GM21390 (cell line): Measurements from ENCODE around the gene PPP1R37.

Source experiments
- ATAC-seq: cut with Tn5 transposase; IDR thresholded peaks from one replicate; pipeline ENCODE4 v1.9.1; 2021; ENCODE audit not compliant: unreplicated experiment

The PPP1R37 gene, protein sequence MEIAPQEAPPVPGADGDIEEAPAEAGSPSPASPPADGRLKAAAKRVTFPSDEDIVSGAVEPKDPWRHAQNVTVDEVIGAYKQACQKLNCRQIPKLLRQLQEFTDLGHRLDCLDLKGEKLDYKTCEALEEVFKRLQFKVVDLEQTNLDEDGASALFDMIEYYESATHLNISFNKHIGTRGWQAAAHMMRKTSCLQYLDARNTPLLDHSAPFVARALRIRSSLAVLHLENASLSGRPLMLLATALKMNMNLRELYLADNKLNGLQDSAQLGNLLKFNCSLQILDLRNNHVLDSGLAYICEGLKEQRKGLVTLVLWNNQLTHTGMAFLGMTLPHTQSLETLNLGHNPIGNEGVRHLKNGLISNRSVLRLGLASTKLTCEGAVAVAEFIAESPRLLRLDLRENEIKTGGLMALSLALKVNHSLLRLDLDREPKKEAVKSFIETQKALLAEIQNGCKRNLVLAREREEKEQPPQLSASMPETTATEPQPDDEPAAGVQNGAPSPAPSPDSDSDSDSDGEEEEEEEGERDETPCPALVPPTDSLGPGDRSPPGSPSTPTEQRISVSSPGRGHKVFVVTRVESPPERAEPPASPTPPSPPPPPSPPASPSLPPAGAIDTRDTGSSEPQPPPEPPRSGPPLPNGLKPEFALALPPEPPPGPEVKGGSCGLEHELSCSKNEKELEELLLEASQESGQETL

DNA sequence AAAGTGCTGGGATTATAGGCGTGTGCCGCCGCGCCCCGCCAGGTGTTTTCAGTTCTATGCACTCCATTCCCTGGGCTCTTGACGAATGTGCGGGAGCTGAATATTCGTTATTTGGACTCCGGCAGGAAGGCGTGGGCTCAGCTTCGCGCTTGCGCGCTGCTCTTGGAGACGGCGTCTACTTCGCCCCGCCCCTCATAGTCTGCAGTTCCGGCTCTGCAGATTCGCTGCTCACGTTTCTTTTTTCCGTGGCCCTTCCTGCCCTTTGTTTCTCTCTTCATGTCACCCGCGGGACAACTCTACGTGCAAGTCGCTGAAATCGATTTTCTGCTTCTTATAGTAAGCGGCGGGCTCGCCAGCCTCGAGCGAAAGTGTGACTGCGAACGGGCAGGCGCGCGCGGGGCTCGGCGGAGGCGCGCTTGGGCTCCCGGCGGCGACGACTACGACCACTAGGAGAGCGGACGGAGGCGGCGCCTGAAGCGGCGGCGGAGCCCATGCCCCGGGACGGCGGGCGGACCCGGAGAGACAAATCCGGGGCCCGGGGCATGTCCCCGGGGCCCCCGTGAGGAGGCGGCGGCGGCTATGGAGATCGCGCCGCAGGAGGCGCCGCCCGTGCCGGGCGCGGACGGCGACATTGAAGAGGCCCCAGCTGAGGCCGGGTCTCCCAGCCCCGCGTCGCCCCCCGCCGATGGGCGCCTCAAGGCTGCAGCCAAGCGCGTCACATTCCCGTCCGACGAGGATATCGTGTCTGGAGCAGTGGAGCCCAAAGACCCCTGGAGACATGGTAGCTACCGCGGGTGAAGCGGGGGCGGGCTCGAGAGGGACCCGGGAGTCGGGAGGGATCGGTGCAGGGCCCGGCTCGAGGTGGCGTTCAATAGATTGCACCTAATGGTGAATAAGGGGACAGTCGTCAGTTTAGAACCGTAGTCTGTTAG lies at the start of gene PPP1R37:
Gene PPP1R37 (plus strand): TSS at position 433 of the 932 bp plus-strand sequence. CDS start 147 bp downstream, at position 580.
- peak; percentile 50 for ATAC-seq

DNA sequence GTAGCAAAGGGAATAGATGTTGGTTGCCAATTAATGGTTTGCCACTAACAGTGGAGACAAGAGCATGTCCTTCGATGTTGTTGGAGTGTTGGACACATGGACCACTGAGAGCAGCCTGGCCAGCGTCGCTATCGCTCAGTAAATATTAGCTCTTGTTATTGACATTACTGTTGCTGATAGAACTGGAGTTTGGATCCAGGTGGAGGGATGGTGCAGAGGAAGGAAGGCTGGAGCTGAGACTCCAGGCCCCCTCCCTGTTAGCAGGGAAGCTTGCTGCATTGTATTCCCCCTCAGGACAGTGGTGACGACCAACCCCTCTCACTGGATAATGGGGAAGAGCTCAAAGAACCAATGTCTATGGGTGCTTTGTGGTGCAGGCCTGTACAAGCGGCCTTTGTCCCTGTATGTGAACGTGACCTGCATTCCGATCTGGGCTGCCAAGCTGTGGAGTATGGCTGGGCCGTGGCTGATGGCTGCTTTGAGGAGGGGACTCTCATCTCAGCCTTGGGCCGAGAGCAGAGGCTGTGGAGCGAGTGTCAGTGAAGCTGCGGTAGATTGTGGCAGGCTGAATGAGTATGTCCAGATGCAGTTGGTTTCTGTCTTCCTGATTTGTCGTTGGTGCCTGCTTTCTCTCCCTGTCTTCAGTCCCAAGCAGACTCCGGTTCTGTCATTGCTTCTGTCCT lies 47.2 kb upstream of the PPP1R37 start:
- ATAC-seq = no peak

DNA sequence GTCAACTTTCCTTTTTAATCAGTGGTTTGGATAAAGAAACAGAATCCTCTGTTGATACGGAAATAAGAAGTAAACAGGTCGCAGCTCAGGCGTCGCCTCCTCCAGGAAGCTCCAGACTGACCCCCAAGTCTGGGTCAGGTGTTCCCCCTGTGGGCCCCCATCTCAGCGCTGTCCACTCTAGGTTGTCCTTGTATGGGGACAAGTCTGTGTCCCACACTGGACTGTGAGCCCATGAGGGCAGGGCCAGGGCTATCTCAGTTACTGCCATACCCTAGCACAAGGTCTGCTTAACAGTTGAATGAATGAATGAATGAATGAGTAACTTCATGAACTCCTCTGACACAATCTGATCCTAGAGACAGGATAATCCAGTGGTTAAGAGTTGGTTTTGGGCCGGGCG lies 46.6 kb upstream of the PPP1R37 start:
- no peak for ATAC-seq

DNA sequence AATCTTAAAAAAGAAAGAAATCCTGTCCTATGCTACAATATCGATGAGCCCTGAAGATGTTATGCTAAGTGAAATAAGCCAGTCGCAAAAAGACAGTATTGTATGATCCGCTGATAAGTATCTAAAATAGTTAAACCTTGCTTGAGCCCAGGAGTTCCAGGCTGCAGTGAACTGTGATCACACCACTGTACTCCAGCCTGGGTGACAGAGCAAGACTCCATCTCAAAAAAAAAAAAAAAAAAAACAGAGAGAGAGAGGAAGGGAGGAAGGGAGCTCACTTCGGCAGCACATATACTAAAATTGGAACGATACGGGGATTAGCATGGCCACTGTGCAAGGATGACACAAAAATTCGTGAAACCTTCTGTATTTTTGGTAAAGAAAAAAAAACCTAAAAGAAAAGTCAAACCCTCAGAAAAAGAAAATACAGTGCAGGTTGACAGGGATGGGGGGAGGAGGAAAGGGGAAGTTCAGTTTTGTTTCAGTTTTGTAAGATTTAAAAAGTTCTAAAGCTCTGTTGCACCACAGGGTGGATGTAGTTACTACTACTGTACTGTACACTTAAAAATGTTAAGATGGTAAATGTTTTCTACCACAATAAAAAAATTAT lies 45.7 kb upstream of the PPP1R37 start:
- ATAC-seq = no peak

DNA sequence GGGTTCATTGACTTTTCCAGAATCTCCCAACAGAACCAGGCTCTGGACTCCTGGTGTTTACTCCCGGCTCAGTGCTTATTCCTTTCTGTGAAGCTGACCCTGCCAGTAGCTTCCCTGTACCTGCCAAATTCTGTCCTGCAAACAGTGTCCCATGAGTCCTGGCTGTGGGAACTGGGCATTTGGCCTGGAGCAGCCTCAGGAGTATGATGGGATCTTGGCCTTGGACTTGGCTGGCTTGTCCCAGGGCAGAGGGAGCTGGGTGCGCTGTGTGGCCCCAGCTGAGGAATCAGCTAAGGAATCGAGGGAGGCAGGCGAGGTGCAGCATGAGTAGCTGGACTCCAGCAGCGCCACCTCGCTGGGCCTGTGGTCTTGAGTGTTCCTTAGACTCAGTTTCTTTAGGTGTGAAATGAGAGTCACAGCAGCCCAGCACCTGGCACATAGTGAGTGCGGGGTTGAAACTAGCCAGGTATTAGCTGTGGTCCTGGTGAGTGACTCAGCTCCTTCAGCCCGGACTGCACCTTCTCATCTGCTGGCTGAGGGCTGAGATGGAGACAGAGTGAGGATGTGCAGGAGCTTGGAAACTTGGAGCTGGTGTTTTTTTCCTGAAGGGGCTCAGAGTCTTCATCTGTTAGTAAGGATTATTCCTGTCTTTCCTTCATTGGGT lies 43.8 kb upstream of the PPP1R37 start:
- no peak for ATAC-seq

DNA sequence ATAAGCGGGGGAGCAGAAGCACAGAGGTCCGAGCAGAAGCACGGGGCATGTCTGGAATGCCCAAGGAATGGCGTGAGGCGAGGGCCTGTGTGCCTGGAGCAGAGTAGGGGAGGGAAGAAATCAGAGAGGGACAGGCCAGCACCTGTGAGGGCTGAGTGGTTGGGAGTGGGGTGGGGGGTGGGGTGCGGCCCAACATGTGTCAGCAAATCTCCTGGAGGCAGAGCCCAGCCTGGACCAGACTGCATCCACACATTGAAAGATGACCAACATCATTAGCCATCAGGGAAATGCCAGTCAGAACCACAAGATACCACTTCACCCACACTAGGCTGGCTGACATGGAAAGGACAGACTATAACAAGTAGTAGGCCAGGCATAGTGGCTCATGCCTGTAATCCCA lies 42.9 kb upstream of the PPP1R37 start:
- ATAC-seq = no peak

DNA sequence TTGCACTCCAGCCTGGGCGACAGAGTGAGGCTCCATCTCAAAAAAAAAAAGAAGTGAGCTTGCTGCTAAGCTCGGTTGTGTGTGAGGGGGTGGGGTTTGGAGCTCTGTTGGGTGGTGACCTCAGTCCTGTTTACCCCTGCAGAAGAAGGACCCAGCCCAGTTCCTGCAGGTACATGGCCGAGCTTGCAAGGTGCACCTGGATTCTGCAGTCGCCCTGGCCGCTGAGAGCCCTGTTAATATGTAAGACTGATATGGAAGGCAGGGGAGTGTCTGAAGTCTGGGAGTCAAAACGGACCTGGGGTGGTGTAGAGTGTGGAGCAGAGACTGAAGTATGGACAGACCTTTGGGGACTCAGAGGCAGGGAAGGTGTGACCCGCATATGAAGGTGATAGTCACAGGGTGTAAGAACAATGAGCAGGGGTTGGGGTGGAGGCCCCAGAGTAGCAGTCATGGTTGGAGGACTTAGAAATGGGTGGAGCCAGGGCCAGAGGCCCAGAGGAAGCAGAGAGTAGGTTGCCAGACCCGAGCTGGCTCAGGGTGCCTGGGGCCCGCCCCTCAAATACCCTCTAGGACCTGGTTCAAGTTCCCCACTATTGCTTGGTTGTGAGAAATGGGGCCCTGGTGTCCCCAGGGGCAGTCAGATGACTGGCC lies 40.9 kb upstream of the PPP1R37 start:
- ATAC-seq = no peak

DNA sequence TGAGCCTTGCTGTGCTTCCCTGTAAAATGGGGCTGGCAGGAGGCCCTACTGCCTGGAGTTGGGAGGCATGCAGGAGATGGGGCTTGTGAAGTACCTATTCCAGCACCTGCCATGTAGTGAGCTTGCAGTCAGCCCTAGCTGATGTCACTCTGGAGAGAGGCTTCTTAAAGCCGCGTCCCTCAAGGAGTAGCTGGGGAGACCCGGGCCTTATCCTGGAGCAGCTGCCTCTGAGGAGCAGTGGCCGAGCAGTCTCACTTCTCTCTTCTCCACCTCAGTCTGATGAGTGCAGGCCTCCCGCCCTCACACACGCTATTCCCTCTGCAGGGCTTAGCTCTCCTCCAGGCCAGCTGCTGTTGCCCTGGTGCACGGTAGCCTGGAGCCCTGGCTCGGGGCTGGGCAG lies 36.1 kb upstream of the PPP1R37 start:
- no peak for ATAC-seq

DNA sequence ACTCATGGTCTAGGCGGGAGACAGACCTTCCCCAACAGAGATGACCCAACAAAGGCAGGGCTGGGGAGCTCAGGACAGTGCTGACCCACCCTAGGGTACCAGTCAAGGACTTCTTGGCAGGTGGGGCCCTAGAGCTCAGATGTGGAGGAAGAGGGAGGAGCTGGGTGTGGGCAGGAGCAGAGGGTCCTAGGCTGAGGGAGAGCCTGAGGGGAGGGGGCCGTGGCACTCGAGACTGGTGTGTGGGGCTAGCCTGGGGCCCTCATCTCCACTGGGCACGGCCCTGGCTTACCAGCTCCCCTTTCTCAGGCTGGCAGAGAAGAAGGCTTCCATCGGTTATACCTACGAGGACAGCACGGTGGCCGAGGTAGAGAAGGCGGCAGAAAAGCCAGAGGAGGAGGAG lies 35.5 kb upstream of the PPP1R37 start:
- ATAC-seq = no peak

DNA sequence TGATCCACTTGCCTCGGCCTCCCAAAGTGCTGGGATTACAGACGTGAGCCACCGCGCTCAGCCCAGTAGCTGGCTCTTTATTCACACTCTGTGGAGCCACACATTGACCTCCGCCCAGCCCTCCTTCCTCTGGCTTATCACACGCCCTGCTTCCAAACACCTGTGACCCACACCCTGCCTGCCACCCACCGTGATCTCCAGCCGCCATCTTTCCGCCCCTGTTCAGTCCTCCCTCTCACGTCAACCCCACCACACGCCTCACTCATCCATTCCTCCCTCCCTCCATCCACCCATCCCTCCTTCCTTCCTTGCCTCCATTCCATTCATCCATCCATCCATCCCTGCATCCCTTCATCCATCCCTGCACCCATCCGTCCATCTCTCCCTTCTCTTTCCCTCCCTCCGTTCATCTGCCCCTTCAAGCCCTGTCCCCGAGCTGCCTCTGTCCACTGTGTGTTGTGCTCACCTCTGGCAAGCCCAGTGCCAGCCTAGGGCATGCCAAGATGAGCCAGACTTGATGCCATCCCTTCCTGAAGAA lies 34.3 kb upstream of the PPP1R37 start:
- ATAC-seq = no peak

DNA sequence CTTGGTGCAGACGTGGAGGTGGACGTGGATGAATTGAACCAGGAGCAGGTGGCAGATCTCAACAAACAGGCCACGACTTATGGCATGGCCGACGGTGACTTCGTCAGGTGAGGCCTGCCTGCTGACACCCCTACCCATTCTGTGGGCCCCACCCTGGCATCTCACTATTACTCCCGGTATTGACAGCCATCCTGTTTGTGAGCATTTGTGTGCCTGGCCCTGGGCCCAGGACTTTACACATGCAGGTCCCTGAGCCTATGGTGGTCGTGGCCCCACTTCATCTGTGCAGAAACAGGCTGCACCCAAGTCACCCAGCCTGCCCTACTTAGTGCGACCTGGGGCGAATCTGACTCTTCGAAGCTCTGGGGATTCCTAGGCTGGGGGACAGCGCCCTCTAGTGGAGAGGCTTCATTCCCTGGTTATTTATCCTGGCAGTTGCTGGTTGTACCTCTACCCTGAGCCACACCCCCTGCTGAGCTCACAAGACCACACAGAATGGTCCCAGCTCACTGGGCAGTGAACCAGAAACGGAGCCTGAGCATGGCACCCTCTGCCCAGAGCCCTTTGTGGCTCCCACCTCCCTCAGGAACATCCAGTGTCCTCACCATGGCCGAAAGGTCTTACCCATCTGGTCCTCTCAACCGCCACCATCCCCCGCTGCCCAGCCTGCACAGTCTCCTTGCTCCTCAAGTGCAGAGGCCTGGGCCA lies 33.6 kb upstream of the PPP1R37 start:
- ATAC-seq = no peak

DNA sequence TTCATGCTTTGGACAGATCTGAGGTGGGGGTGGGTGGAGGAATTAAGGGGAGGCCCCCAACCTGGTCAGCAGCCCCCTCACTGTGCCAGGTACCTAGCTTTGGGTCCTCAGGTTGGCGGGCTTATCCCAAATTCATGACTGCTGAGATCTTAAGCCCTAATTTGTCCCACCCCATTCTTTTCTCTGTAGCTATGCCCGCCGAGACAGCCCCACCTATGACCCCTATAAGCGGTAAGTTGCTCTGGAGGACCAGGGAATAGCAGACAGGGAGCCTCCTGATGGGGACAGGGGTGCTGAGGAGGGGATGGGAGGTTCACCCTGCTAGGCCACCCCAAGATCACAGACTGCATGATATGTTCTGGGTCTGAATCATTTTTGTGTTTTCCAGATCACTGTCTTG lies 31.0 kb upstream of the PPP1R37 start:
- no peak for ATAC-seq

DNA sequence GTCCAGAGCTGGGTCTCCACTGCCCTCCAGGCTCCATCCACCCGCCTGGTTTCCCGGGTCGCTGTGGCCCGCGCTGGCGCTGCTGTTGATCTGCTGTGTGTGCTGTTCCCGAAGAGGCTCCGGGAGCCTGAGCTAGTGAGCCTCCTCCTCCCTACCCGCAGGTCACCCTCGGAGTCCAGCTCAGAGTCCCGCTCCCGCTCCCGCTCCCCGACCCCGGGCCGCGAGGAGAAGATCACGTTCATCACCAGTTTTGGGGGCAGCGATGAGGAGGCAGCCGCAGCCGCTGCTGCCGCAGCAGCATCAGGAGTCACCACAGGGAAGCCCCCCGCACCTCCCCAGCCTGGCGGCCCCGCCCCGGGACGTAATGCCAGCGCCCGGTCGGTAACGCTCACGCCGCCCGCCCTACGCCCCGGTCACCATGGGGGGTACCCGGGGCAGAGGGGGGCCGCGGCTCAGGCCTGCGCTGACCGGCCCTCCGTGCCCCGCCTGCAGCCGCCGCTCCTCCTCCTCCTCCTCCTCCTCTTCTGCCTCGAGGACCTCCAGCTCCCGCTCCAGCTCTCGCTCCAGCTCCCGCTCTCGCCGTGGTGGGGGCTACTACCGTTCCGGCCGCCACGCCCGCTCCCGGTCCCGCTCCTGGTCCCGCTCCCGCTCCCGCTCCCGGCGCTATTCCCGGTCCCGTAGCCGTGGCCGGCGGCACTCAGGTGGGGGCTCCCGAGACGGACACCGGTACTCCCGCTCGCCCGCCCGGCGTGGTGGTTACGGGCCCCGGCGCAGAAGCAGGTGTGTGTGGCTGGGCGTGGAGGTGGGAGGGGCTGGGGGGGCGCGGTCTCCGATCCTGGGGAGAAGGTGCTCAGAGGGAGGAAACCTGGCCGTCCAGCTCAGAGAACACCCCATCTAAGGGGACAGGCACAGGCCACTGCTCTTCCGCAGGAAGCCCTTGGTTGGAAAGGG lies 28.9 kb upstream of the PPP1R37 start:
- ATAC-seq = no peak

DNA sequence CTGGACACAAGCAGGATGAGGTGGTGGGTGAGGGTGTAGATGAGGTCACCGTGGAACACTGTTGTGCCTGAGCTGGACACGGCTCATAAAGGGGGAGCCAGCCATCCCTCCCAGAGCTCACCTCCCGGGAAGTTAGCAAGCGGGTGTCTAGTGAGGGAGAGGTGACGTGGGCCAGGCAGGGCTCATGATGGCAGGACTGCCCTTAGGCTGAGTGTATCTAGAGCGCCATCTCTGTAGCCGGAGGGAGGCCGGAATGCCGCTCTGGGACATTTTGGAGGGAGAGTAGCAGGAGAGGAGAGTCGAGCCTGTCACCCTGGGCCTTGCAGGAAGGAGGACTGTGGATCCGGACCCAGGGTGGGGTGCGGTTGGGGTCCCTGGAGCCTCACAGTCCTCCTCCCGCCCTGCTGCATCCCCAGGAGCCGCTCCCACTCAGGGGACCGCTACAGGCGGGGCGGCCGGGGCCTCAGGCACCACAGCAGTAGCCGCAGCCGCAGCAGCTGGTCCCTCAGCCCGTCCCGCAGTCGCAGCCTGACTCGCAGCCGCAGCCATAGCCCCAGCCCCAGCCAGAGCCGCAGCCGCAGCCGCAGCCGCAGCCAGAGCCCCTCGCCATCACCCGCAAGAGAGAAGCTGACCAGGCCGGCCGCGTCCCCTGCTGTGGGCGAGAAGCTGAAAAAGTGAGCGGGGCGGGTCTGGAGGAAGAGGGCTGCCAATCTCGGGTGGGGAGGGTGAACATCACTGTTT lies 25.9 kb upstream of the PPP1R37 start:
- ATAC-seq = no peak

DNA sequence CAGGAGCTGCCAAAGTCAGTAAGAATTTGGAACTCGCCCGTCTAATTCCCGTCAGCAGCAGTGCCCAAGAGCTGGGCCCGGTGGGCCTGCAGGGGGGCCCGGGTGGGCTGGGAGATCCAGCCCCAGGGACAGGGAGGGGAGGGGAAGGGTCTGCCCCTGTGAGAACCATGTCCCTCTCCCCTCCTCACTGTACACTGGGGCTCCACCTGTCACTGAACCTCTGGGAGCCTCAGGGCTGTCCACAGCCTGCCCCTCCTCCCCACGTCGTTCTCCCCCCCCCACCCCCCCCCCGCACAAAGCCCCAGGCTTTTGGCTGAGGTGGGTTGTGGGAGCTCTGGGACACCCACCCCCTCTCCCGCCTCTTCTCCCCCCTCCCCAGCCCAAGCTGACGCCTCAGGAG lies 24.9 kb upstream of the PPP1R37 start:
- no peak for ATAC-seq

DNA sequence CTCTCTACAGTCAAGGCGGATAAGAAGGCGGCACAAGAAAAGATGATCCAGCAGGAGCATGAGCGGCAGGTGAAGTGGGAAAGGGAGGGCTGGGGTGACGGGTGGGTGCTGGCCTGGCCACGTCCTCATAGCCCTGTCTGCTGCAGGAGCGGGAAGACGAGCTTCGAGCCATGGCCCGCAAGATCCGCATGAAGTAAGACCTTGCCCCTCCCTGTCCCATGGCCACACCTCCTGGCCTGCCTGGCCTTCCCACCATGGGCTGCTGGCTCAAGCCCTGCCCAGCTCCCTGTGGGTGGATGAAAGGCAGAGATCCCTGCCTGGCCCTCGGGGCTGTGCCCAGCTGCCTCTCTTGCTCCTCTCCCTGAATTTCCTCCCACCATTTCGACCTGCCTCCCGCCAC lies 23.9 kb upstream of the PPP1R37 start:
- ATAC-seq = no peak

DNA sequence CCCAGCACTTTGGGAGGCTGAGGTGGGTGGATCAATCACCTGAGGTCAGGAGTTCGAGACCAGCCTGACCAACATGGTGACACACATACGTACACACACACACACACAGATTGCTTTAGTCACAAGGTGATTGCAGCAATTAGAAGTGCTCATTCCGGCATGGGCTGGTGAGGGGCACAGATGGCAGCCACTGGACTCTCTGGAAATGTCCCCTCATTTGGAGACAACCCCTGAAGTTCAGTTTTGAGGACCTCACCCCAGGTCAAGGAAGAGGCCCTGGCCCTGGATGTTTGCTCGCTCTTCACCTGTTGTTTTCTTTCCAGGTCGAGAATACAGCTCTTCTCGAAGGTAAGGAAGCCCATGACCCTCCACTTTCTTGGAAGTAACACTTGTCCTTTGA lies 22.8 kb upstream of the PPP1R37 start:
- ATAC-seq = no peak
